CD4-positive, alpha-beta T cell (primary cell): ENCODE results near the gene PRM2. TPM values are rescaled to one million over a fixed set of nuclear protein-coding genes. Genes with fewer than 3 reads are reported as not detected.
A peak's percentile ranks its signal among the peaks of the same experiment; 100 is the strongest.

Experiments used
- ATAC-seq: fragments of 200-7000 bp; cut with Tn5 transposase; one replicate; pipeline ENCODE4 v1.10.0; 2022; ENCODE audit warnings: mild to moderate bottlenecking; ENCODE audit not compliant: poor library complexity
- CTCF ChIA-PET: fragments of 350-600 bp; sonication (Branson Sonifier 250); formaldehyde crosslinking; loops from one replicate; lab custom pipeline; 2021; ENCODE audit warnings: antibody characterized with exemption, inconsistent platforms; lab: Charles Lee
- POLR2A ChIA-PET: fragments of 350-600 bp; sonication (Branson Sonifier 250); formaldehyde crosslinking; loops from one replicate; lab custom pipeline; 2021; ENCODE audit warnings: antibody characterized with exemption, inconsistent platforms; lab: Charles Lee
- DNase-seq, 14 experiments: peaks; one replicate each; pipeline ENCODE4 v3.0.0-alpha.2; 2013 to 2020; ENCODE audit warnings: mixed read lengths in 2 of 14
- H3K27ac ChIP-seq, 2 donors: one replicate each; pipeline versions ENCODE4 v1.5.1 to v1.7.0; 2013; ENCODE audit warnings: low read length in 2 of 2, low read depth in 1 of 2, mild to moderate bottlenecking in 1 of 2
- H3K27me3 ChIP-seq, 2 experiments: 1 replicate in 1 of 2; 2 replicates in 1 of 2; pipeline versions ENCODE4 v1.6.1 to v1.7.0; 2013; ENCODE audit warnings: low read length in 2 of 2, control low read depth in 1 of 2, mild to moderate bottlenecking in 1 of 2, moderate library complexity in 1 of 2; ENCODE audit not compliant: insufficient read depth in 2 of 2, control insufficient read depth in 1 of 2
- H3K36me3 ChIP-seq: one replicate; pipeline ENCODE4 v1.6.1; 2013; ENCODE audit warnings: low read length, control low read depth; ENCODE audit not compliant: insufficient read depth
- H3K4me1 ChIP-seq: one replicate; pipeline ENCODE4 v1.6.1; 2013; ENCODE audit warnings: low read length, control low read depth; ENCODE audit not compliant: insufficient read depth
- H3K4me3 ChIP-seq: one replicate; pipeline ENCODE4 v1.5.1; 2013; ENCODE audit warnings: mild to moderate bottlenecking, low read length, moderate library complexity
- H3K9me3 ChIP-seq, 2 experiments: 1 replicate in 1 of 2; 2 replicates in 1 of 2; pipeline versions ENCODE4 v1.6.1 to v1.7.0; 2013; ENCODE audit warnings: low read length in 2 of 2, mild to moderate bottlenecking in 2 of 2, control low read depth in 1 of 2, moderate library complexity in 1 of 2; ENCODE audit not compliant: control insufficient read depth in 1 of 2, insufficient read depth in 1 of 2
- H3K27ac Mint-ChIP-seq: one replicate; pipeline ENCODE4 v1.8.0; 2020; ENCODE audit warnings: mixed read lengths
- H3K27me3 Mint-ChIP-seq: one replicate; pipeline ENCODE4 v1.8.0; 2021; ENCODE audit warnings: mixed read lengths
- H3K36me3 Mint-ChIP-seq: one replicate; pipeline ENCODE4 v1.8.0; 2021; ENCODE audit warnings: low read depth, mixed read lengths
- H3K4me1 Mint-ChIP-seq: one replicate; pipeline ENCODE4 v1.8.0; 2021; ENCODE audit warnings: low read depth, mixed read lengths
- H3K4me3 Mint-ChIP-seq: one replicate; pipeline ENCODE4 v1.8.0; 2020; ENCODE audit warnings: mild to moderate bottlenecking, mixed read lengths
- H3K9me3 Mint-ChIP-seq: one replicate; pipeline ENCODE4 v1.8.0; 2020; ENCODE audit warnings: mixed read lengths
- intact Hi-C, 2 experiments: fragments of 100-400 bp; cut with DNase I in 1 of 2; cut with micrococcal nuclease in 1 of 2; formaldehyde crosslinking; loops; one replicate each; pipeline versions ENCODE4 v1.15.1 to v1.9.0; 2023 to 2025; cut with DNase I, micrococcal nuclease
- microRNA-seq: library from miRNA; unstranded; fragments of <30 nt; microRNA quantifications from one replicate; pipeline ENCODE4 v1.2.0, GENCODE V29; 2021; ENCODE audit warnings: borderline microRNAs expressed, borderline replicate concordance
- total RNA-seq, 174 experiments: library from RNA in 2 of 174; stranded (reverse) in 2 of 174; gene quantifications; one replicate each; pipeline ENCODE4 v1.2.3 and lab custom pipeline; 2021 to 2026
- TF ChIP-seq, protein P1 (sequence below): fragments of 200-600 bp; IDR thresholded peaks from one replicate; pipeline ENCODE4 v1.8.0; 2022; ENCODE audit warnings: antibody characterized with exemption, mild to moderate bottlenecking

Gene PRM2
- total RNA-seq, 2 experiments from 2014 or later: not detected

DNA sequence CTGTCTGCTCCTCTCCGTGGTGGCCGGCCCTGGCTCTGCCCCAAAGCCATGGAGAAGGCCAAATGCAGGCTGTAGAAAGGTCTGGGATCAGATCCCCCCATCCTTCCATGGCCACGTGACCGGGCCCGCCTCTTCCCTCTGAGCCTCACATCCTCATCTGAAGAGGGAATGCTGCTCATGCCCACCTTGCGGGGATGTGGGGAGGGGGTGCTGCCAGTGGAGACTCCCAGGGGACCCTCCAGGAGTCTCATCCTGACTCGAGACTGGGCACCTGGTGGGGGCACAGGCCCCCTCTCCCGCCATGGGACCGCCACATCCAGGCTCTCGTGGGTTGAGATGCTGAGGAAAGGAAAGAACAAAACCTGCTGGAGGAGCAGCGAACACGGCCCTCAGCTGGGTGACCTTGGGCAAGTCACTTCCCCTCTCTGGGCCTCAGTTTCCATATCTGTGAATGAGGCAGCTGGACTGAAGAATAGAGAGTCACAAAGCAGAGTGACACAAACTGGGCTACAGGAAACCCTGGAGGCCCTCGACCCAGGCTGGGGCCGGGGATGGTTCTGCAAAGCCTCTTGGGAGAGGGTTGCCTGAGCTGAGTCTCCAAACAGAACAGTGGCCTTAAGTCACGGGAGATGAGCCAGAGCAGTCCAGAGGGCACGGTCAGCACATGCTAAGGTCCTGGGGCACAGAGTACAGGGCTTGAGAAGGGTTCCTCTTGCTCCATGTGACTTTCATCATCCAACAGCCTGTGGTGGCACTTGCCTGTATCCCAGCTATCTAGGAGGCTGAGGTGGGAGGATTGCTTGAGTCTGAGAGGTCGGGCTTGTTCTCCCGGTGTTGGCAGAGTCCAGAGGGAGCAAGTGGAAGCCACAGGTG is 50.4 kb downstream of the PRM2 start:
- H3K4me1 Mint-ChIP-seq: peaks cover 42% of the 10 kb centered on the region

More for the DNA sequence above, 50.4 kb downstream of the PRM2 start:
- TF ChIP-seq, protein P1, sequence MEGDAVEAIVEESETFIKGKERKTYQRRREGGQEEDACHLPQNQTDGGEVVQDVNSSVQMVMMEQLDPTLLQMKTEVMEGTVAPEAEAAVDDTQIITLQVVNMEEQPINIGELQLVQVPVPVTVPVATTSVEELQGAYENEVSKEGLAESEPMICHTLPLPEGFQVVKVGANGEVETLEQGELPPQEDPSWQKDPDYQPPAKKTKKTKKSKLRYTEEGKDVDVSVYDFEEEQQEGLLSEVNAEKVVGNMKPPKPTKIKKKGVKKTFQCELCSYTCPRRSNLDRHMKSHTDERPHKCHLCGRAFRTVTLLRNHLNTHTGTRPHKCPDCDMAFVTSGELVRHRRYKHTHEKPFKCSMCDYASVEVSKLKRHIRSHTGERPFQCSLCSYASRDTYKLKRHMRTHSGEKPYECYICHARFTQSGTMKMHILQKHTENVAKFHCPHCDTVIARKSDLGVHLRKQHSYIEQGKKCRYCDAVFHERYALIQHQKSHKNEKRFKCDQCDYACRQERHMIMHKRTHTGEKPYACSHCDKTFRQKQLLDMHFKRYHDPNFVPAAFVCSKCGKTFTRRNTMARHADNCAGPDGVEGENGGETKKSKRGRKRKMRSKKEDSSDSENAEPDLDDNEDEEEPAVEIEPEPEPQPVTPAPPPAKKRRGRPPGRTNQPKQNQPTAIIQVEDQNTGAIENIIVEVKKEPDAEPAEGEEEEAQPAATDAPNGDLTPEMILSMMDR: no peak
- Histone ChIP-seq H3K4me3 (peak overlapping the region; percentile 51), H3K27me3 (no peaks in the 10 kb centered on the region), H3K27ac (peak overlapping the region; percentile 91 to 92), H3K9me3 (no peaks in the 10 kb centered on the region), H3K36me3 (no peaks in the 10 kb centered on the region), H3K4me1 (peaks cover 52% of the 10 kb centered on the region)
- no peaks in the 10 kb centered on the region for H3K9me3 Mint-ChIP-seq
- POLR2A ChIA-PET: interaction anchor here (0.6 to 5.2 kb wide), 15 partner anchors 8 to 284 kb away, joined by 3 to 195 read pairs (median 4); partner anchors contain the start of genes DEXI and SOCS1
- ATAC-seq: no peak
- peak in 1 of 14 experiments; percentile 10 for DNase-seq
- CTCF ChIA-PET: interaction anchor here (0.7 to 2.3 kb wide), 5 partner anchors 30 to 243 kb away, joined by 3 to 24 read pairs (median 3); partner anchors contain the start of gene SOCS1
- no peaks in the 10 kb centered on the region for H3K27me3 Mint-ChIP-seq
- intact Hi-C loops: loop anchor here (1.0 to 10.0 kb wide), 3 partner anchors 25 to 129 kb away; no protein-coding TSS in a partner anchor
- no peaks in the 10 kb centered on the region for H3K36me3 Mint-ChIP-seq
- H3K27ac Mint-ChIP-seq: peak overlapping the region; percentile 99
- H3K4me3 Mint-ChIP-seq: peak overlapping the region; percentile 84

Small RNA genes within 50 kb of the gene (microRNA-seq; reads per million reads assigned to microRNA genes)
- gene MIR548H2: not detected

Other genes with a start within 250 kb of the PRM2 start
- gene SOCS1, start 20.3 kb downstream of the PRM2 start, total RNA-seq: 10 to 100 TPM; 71.3 to 71.4 TPM
- not detected for gene TNP2, start 7.2 kb downstream of the PRM2 start, total RNA-seq
- not detected for gene PRM3, start 2.9 kb downstream of the PRM2 start, total RNA-seq
- not detected for gene PRM1, start 4.8 kb upstream of the PRM2 start, total RNA-seq
- gene RMI2, start 69.0 kb upstream of the PRM2 start, total RNA-seq: 1 to 10 TPM; 1.3 to 1.5 TPM